ENCODE results near the gene AVEN.

DNA sequence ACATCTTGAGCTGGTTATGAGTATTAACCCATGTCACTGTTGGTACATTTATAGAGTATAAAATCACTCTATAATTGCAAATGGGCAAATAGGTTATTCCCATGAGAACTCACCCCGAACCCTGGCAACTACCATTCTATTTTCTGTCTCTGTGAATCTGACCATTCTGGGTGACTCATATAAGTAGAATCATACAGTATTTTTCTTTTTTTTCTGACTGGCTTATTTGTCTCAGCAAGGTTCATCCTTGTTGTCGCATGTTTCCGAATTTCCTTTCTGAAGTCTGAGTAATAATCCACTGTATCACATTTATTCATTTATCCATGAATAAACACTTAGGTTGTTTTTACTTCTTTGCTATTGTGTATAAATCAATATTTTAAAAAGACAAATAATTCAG is 130.6 kb downstream of the AVEN start:
- TF ChIP-seq, protein P1, sequence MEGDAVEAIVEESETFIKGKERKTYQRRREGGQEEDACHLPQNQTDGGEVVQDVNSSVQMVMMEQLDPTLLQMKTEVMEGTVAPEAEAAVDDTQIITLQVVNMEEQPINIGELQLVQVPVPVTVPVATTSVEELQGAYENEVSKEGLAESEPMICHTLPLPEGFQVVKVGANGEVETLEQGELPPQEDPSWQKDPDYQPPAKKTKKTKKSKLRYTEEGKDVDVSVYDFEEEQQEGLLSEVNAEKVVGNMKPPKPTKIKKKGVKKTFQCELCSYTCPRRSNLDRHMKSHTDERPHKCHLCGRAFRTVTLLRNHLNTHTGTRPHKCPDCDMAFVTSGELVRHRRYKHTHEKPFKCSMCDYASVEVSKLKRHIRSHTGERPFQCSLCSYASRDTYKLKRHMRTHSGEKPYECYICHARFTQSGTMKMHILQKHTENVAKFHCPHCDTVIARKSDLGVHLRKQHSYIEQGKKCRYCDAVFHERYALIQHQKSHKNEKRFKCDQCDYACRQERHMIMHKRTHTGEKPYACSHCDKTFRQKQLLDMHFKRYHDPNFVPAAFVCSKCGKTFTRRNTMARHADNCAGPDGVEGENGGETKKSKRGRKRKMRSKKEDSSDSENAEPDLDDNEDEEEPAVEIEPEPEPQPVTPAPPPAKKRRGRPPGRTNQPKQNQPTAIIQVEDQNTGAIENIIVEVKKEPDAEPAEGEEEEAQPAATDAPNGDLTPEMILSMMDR (IDR thresholded peaks at IDR 0.05), result no peak
- no peak for TF ChIP-seq POLR2A (IDR thresholded peaks at IDR 0.05)

Data from uterus (tissue), 2 donors.